NB4 (cell line): ENCODE measurements around the gene SUFU.

ENCODE experiments used
- DNase-seq: peaks from one replicate; pipeline ENCODE4 v3.0.0; 2010; ENCODE audit warnings: low read depth
- H3K4me3 ChIP-seq: one replicate; pipeline ENCODE4 v1.5.1; 2011; ENCODE audit warnings: mild to moderate bottlenecking, low read depth, low read length, moderate library complexity
- MYC ChIP-seq: IDR thresholded peaks from 2 replicates; pipeline ENCODE4 v1.6.1; 2011; ENCODE audit warnings: low read depth, low read length
- POLR2A ChIP-seq: IDR thresholded peaks from 2 replicates; pipeline ENCODE4 v1.6.1; 2011; ENCODE audit warnings: mild to moderate bottlenecking; ENCODE audit not compliant: insufficient read length; ENCODE audit errors: extremely low read depth
- TF ChIP-seq, protein P1 (sequence below): IDR thresholded peaks from one replicate; pipeline ENCODE4 v1.5.1; 2012; ENCODE audit warnings: low read depth, low read length
- TF ChIP-seq, protein P2 (sequence below): IDR thresholded peaks from 2 replicates; pipeline ENCODE4 v1.6.1; 2011; ENCODE audit warnings: low read depth, low read length

Gene SUFU

GRCh38 chr10:102476466-102477141, 27.2 kb upstream of the SUFU start:
- TF ChIP-seq, protein P1, sequence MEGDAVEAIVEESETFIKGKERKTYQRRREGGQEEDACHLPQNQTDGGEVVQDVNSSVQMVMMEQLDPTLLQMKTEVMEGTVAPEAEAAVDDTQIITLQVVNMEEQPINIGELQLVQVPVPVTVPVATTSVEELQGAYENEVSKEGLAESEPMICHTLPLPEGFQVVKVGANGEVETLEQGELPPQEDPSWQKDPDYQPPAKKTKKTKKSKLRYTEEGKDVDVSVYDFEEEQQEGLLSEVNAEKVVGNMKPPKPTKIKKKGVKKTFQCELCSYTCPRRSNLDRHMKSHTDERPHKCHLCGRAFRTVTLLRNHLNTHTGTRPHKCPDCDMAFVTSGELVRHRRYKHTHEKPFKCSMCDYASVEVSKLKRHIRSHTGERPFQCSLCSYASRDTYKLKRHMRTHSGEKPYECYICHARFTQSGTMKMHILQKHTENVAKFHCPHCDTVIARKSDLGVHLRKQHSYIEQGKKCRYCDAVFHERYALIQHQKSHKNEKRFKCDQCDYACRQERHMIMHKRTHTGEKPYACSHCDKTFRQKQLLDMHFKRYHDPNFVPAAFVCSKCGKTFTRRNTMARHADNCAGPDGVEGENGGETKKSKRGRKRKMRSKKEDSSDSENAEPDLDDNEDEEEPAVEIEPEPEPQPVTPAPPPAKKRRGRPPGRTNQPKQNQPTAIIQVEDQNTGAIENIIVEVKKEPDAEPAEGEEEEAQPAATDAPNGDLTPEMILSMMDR: no peak
- no peak for TF ChIP-seq POLR2A
- TF ChIP-seq, protein P2, sequence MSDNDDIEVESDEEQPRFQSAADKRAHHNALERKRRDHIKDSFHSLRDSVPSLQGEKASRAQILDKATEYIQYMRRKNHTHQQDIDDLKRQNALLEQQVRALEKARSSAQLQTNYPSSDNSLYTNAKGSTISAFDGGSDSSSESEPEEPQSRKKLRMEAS: no peak
- TF ChIP-seq MYC: no peak
- no peak overlapping the region for H3K4me3 ChIP-seq
- DNase-seq: no peak

DNA sequence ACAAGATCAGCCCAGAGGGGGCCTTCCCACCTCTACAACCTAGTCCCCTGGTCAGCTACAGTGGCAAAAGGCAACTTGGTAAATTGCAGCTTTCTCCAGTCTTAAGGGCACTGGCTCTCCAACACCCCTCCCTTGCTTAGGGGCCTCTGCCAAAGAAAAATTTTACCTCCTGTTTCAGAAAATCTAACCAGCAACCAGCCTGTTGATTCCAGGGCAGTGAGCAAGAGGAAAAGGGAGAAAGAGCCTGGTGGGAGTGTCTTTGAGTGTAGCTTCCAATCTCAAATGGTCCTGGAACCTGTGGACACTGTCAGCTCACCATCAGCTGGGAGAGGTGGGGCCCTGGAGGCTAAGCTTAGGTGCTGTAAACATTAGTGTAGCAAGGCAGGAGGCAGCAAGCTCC, 24.1 kb upstream of the SUFU start:
- no peak overlapping the region for H3K4me3 ChIP-seq
- no peak for TF ChIP-seq MYC
- no peak for TF ChIP-seq POLR2A
- TF ChIP-seq, protein P1: no peak
- TF ChIP-seq, protein P2: no peak
- DNase-seq: no peak

GRCh38 chr10:102480396-102480795, 23.4 kb upstream of the SUFU start:
- H3K4me3 ChIP-seq: no peak overlapping the region
- TF ChIP-seq, protein P1: no peak
- TF ChIP-seq POLR2A (no peak), MYC (no peak)
- TF ChIP-seq, protein P2: no peak
- DNase-seq: no peak

DNA sequence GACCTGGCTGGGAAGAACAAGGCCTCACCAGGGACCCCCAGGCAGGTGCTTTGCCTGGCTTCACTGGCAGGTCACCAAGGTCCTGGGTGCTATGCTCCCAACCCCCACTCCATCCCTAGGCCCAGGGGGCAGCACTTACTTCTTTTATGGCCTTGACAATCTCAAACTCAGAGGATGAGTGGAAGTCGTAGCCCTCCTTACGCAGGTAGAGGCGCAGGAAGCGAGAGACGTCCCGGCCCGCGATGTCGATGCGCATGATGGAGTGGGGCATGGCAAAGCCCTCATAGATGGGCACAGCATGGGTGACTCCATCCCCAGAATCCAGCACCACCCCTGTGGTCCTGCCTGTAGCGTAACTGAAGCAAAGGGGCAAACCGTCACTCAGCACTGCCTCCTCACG, 19.8 kb upstream of the SUFU start:
- no peak for DNase-seq
- H3K4me3 ChIP-seq: no peak overlapping the region
- TF ChIP-seq, protein P2: no peak
- TF ChIP-seq, protein P1: no peak
- no peak for TF ChIP-seq MYC

DNA sequence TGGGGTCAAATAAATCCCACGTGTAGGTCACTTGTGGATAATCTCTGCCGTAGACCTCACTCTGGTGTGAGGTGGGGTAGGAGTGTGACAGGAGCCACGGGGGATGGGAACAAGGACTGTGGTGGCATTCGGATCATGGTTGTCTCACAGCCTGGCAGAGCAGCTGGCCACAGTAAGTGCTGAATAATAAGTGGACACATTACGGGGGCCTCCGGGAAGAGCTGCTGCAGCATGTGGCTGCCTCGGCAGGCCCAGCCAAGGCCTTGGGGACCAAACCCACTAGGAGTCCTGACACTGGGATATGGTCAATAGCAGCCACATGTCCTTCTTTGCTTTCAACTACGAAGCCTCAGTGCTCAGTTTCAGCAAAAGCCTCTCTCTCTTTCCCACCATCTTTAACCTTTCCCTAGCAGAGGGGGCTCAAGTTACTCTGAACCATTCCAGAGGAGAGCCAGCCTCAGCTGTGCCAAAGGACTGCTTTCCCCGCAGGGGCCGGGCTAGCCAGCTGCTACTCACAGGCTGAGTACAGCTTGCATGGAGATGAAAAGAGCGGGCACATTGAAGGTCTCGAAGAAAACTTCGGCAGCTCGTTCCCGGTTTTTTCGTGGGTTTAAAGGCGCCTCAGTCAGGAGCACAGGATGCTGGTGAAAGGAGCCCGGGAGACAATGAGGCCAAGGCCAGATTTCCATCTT, 18.5 kb upstream of the SUFU start:
- H3K4me3 ChIP-seq: no peak overlapping the region
- TF ChIP-seq MYC (no peak), POLR2A (no peak)
- TF ChIP-seq, protein P1: no peak
- TF ChIP-seq, protein P2: no peak
- no peak for DNase-seq
